ENCODE measurements around the gene AXIN1.

AXIN1 gene

DNA sequence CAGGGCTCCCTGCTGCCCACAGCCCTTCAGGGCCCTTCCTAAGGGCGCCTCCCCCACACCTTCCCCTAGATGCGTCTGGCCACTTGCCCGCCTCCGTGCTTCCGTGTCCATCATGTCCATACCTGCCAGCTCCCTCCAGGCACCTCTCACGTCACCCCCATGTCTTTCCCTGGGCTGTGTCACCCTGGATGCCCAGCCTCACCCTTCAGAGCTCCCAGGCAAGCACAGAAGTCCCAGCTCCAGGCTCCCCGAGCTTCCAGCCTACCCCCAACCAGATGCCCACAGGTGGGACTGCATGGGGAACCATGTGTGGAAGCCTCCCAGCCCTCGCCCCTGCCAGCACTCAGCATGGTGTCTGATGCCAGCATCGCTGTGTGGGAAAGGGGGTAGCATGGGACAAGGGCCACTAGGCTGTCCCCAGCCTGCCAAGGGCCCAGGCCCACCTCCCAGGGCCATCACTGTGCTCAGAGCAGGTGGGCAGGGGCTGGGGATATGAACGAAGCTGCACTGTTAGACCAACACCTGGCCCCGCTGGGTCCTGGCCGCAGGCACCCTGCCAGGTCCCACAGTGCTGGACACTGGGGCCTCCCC is 1.9 kb upstream of the AXIN1 start:
- TF ChIP-seq TAF1 (IDR thresholded peaks at IDR 0.05; ENCODE audit: borderline replicate concordance, insufficient read depth, low read length) = no peak
- TF ChIP-seq, protein P1, sequence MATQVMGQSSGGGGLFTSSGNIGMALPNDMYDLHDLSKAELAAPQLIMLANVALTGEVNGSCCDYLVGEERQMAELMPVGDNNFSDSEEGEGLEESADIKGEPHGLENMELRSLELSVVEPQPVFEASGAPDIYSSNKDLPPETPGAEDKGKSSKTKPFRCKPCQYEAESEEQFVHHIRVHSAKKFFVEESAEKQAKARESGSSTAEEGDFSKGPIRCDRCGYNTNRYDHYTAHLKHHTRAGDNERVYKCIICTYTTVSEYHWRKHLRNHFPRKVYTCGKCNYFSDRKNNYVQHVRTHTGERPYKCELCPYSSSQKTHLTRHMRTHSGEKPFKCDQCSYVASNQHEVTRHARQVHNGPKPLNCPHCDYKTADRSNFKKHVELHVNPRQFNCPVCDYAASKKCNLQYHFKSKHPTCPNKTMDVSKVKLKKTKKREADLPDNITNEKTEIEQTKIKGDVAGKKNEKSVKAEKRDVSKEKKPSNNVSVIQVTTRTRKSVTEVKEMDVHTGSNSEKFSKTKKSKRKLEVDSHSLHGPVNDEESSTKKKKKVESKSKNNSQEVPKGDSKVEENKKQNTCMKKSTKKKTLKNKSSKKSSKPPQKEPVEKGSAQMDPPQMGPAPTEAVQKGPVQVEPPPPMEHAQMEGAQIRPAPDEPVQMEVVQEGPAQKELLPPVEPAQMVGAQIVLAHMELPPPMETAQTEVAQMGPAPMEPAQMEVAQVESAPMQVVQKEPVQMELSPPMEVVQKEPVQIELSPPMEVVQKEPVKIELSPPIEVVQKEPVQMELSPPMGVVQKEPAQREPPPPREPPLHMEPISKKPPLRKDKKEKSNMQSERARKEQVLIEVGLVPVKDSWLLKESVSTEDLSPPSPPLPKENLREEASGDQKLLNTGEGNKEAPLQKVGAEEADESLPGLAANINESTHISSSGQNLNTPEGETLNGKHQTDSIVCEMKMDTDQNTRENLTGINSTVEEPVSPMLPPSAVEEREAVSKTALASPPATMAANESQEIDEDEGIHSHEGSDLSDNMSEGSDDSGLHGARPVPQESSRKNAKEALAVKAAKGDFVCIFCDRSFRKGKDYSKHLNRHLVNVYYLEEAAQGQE (IDR thresholded peaks at IDR 0.05; ENCODE audit: insufficient read depth in 1 of 2, low read depth in 2 of 2, low read length in 2 of 2) = no peak
- no peak for TF ChIP-seq SIN3A (IDR thresholded peaks at IDR 0.05; ENCODE audit: borderline replicate concordance, insufficient read depth, low read length)
- no peak for TF ChIP-seq POLR2AphosphoS5 (IDR thresholded peaks at IDR 0.05; ENCODE audit: low read depth, low read length)
- no peak for TF ChIP-seq FOXP2 (optimal IDR thresholded peaks at IDR 0.05; ENCODE audit: borderline replicate concordance, extremely low read depth, extremely low read length, insufficient read depth)

DNA sequence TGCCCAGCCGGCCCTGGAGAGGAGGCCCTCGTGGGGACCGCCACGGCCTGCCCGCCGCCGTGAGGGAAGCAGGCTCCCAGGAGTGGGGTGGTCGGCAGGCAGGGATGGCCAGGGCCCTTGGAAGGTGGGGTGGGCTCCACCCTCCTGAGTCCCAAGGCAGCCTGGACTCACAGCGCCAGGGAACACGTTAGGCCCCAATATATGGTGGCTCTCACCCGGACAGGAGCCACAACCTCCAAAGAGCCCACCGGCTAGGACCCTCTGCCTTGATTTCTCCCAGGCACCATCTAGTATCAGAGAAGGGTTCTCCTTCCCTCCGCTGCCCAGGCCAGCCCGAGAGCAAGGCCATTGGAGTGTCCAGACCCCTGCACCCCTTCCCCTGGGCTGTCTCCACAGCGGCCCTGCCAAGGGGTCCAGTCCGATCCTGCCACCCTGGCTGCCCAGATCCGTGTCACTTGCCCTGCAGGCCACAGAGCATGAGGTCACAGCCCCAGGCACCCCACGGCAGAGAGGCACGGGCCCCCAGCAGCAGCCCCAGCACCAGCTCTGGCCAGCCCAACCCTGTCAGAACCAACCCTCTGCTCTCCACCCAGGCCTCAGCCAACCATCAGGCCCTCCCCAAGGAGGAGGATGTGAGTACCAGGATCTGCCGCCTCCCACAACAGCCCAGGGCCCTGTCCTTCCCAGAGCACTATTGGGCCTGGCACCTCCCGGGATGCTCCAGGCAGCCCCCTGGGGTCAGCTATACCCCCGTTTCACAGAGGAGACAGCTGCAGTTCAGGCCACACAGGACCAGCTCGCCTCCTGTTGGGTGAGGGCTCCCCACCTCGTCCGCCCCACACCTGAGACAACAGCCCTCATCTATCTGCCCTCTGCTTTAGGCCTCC is 1.1 kb upstream of the AXIN1 start:
- TF ChIP-seq FOXP2 (optimal IDR thresholded peaks at IDR 0.05; ENCODE audit: borderline replicate concordance, extremely low read depth, extremely low read length, insufficient read depth) (no peak), POLR2AphosphoS5 (IDR thresholded peaks at IDR 0.05; ENCODE audit: low read depth, low read length) (no peak), SIN3A (IDR thresholded peaks at IDR 0.05; ENCODE audit: borderline replicate concordance, insufficient read depth, low read length) (no peak), TAF1 (IDR thresholded peaks at IDR 0.05; ENCODE audit: borderline replicate concordance, insufficient read depth, low read length) (no peak)
- TF ChIP-seq, protein P1 (IDR thresholded peaks at IDR 0.05; ENCODE audit: insufficient read depth in 1 of 2, low read depth in 2 of 2, low read length in 2 of 2) = no peak

DNA sequence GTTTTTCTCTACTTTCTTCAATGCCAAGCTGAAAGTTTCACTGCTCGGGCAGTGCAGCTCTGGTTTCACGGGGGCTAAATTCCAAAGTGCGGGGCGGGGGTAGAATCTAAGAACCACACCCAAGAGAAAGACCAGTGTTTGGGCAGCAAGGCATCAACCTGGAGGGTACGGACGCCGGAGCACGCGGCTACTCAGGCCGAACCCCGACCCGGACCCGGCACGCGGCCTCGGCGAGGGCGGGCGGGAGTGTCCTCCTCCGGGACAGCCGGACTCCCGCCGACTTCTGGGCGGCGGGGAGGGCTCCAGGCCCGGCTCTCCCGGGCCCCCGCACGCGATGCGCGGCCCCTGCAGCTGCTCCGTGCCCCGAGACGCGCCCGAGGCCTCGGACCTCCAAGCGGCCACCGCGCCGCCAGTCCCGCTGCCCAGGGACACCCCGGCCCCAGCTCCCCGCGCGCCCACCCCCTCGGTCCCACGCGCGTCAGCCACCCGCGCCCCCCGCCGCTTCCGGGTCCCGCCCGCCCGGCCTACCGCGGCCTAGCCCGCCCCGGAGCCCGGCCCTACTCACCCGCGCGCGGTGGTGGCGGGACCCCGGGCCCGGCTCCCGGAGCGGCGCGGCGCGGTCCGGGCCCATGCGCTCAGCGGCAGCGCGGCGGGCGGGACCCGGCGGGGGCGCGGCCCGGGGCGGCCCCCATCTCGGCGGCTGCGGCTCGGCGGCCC is 561 bp downstream of the AXIN1 start:
- TF ChIP-seq TAF1 (IDR thresholded peaks at IDR 0.05; ENCODE audit: borderline replicate concordance, insufficient read depth, low read length) = no peak
- TF ChIP-seq, protein P1 (IDR thresholded peaks at IDR 0.05; ENCODE audit: insufficient read depth in 1 of 2, low read depth in 2 of 2, low read length in 2 of 2) = no peak

DNA sequence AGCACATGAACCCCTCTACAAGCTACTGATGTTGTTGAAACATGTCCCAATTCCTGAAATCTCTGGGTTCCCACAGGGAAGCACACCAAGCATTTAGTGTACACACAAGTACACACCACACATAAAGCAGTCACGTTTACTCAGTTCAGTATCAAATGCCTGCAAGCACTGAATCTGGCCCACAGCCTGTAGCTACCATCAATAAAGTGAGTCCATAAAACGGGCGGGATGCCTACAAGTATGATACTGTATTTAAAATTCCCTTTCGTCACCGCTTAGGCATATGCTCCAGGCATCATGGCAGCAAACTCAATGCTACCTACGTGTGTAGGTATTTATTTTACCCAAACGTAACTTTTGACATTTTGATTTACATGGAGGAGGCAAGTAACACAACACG is 2.3 kb downstream of the AXIN1 start:
- TF ChIP-seq SIN3A (IDR thresholded peaks at IDR 0.05; ENCODE audit: borderline replicate concordance, insufficient read depth, low read length) (no peak), POLR2AphosphoS5 (IDR thresholded peaks at IDR 0.05; ENCODE audit: low read depth, low read length) (no peak), TAF1 (IDR thresholded peaks at IDR 0.05; ENCODE audit: borderline replicate concordance, insufficient read depth, low read length) (no peak), FOXP2 (optimal IDR thresholded peaks at IDR 0.05; ENCODE audit: borderline replicate concordance, extremely low read depth, extremely low read length, insufficient read depth) (no peak)
- TF ChIP-seq, protein P1 (IDR thresholded peaks at IDR 0.05; ENCODE audit: insufficient read depth in 1 of 2, low read depth in 2 of 2, low read length in 2 of 2) = no peak

All from PFSK-1 (cell line).